SK-N-SH (cell line): ENCODE measurements around the gene MGST2. TPM values are rescaled to one million over a fixed set of nuclear protein-coding genes. Genes with fewer than 3 reads are reported as not detected.

Experiments used
- CTCF ChIA-PET: fragments of 300-600, 350-600 bp; formaldehyde crosslinking; extraction: SDS; loops from one replicate; lab custom pipeline; 2021; lab: Yijun Ruan, JAX
- POLR2A ChIA-PET: fragments of 350-600 bp; sonication (Branson Sonifier 250); formaldehyde crosslinking; extraction: SDS; loops from one replicate; lab custom pipeline; 2020; ENCODE audit warnings: antibody characterized with exemption, inconsistent platforms; lab: Yijun Ruan, JAX
- DNase-seq: peaks from one replicate; pipeline ENCODE4 v3.0.0; 2012
- H2AFZ ChIP-seq: fragments of 200-600 bp; sonication (generic); 2 replicates; pipeline ENCODE4 v1.8.1; 2016; ENCODE audit warnings: antibody characterized with exemption, mild to moderate bottlenecking, low read depth
- H3F3A ChIP-seq: fragments of 200-600 bp; sonication (generic); replicated peaks from 2 replicates; pipeline ENCODE3; 2016; ENCODE audit warnings: antibody characterized with exemption, mild to moderate bottlenecking; ENCODE audit not compliant: insufficient read depth
- H3K27ac ChIP-seq, 2 experiments: fragments of 200-500 bp in 1 of 2; fragments of 200-600 bp in 1 of 2; sonication (Bioruptor generic) in 1 of 2; sonication (generic), shearing (Covaris generic) in 1 of 2; 2 replicates each; pipeline versions ENCODE4 v1.5.1 to v1.6.1; 2014 to 2016; ENCODE audit warnings: low read depth in 2 of 2, inconsistent platforms in 1 of 2, low read length in 1 of 2, mild to moderate bottlenecking in 1 of 2, mixed read lengths in 1 of 2
- H3K27me3 ChIP-seq: fragments of 200-600 bp; sonication (generic), shearing (Covaris generic); 2 replicates; pipeline ENCODE4 v1.6.1; 2016; ENCODE audit warnings: mixed run types; ENCODE audit not compliant: insufficient read depth
- H3K36me3 ChIP-seq, 2 experiments: fragments of 200-500 bp in 1 of 2; fragments of 200-600 bp in 1 of 2; sonication (Bioruptor generic) in 1 of 2; sonication (generic) in 1 of 2; replicated peaks in 1 of 2; 2 replicates each; pipeline versions ENCODE3 to v1.5.1; 2014 to 2016; ENCODE audit warnings: low read length in 1 of 2, mild to moderate bottlenecking in 1 of 2; ENCODE audit not compliant: insufficient read depth in 2 of 2, control insufficient read depth in 1 of 2
- H3K4me1 ChIP-seq, 2 experiments: fragments of 200-500 bp in 1 of 2; fragments of 200-600 bp in 1 of 2; sonication (Bioruptor generic) in 1 of 2; sonication (generic), shearing (Covaris generic) in 1 of 2; 2 replicates each; pipeline versions ENCODE4 v1.5.1 to v1.6.1; 2014 to 2016; ENCODE audit warnings: low read depth in 1 of 2, low read length in 1 of 2, mixed run types in 1 of 2; ENCODE audit not compliant: insufficient read depth in 2 of 2, control insufficient read depth in 1 of 2
- H3K4me2 ChIP-seq: fragments of 200-600 bp; sonication (generic), shearing (Covaris generic); 2 replicates; pipeline ENCODE4 v1.6.1; 2017; ENCODE audit warnings: mixed run types
- H3K4me3 ChIP-seq, 2 experiments: fragments of 200-500 bp in 1 of 2; fragments of 200-600 bp in 1 of 2; sonication (Bioruptor generic) in 1 of 2; sonication (generic), shearing (Covaris generic) in 1 of 2; 2 replicates each; pipeline versions ENCODE4 v1.5.1 to v1.8.1; 2014 to 2016; ENCODE audit warnings: low read depth in 2 of 2, inconsistent platforms in 1 of 2, low read length in 1 of 2, mild to moderate bottlenecking in 1 of 2, mixed read lengths in 1 of 2, moderate library complexity in 1 of 2
- H3K79me2 ChIP-seq: fragments of 200-600 bp; sonication (generic); 2 replicates; pipeline ENCODE4 v1.8.1; 2017; ENCODE audit warnings: mild to moderate bottlenecking; ENCODE audit not compliant: insufficient read depth
- H3K9ac ChIP-seq: fragments of 200-600 bp; sonication (generic); 2 replicates; pipeline ENCODE4 v1.6.1; 2017; ENCODE audit warnings: mixed run types
- H3K9me2 ChIP-seq: fragments of 200-600 bp; sonication (generic); 2 replicates; pipeline ENCODE4 v1.6.1; 2017; ENCODE audit warnings: mixed run types
- H3K9me3 ChIP-seq: fragments of 200-600 bp; sonication (generic); 2 replicates; pipeline ENCODE4 v1.6.1; 2017; ENCODE audit warnings: mixed run types, mild to moderate bottlenecking, moderate library complexity
- H4K20me1 ChIP-seq: fragments of 200-600 bp; sonication (generic); 2 replicates; pipeline ENCODE4 v1.6.1; 2017; ENCODE audit warnings: mild to moderate bottlenecking, mixed run types; ENCODE audit not compliant: insufficient read depth
- CHD2 ChIP-seq: fragments of 150-350 bp; IDR thresholded peaks from 2 replicates; pipeline ENCODE4 v1.6.1; 2018; ENCODE audit warnings: low read length; ENCODE audit not compliant: partially characterized antibody
- ELF1 ChIP-seq: IDR thresholded peaks from 2 replicates; pipeline ENCODE4 v1.4.0; 2012
- EP300 ChIP-seq, 2 experiments: IDR thresholded peaks; 2 replicates each; pipeline versions ENCODE4 v1.4.0 to v1.6.1; 2012; ENCODE audit warnings: borderline replicate concordance in 1 of 2, low read depth in 1 of 2, low read length in 1 of 2
- FOSL2 ChIP-seq: IDR thresholded peaks from 2 replicates; pipeline ENCODE4 v1.4.0; 2012; ENCODE audit warnings: low read depth, mild to moderate bottlenecking, moderate library complexity, borderline replicate concordance
- GABPA ChIP-seq: IDR thresholded peaks from 2 replicates; pipeline ENCODE4 v1.4.0; 2012; ENCODE audit warnings: low read depth, mild to moderate bottlenecking
- JUND ChIP-seq: IDR thresholded peaks from 2 replicates; pipeline ENCODE4 v1.4.0; 2012
- MAX ChIP-seq: IDR thresholded peaks from 2 replicates; pipeline ENCODE4 v1.4.0; 2012; ENCODE audit warnings: low read depth
- MXI1 ChIP-seq: IDR thresholded peaks from 2 replicates; pipeline ENCODE4 v1.6.1; 2012; ENCODE audit warnings: mild to moderate bottlenecking, low read depth, low read length, improper control_type of control experiment
- NRF1 ChIP-seq: IDR thresholded peaks from 2 replicates; pipeline ENCODE4 v1.6.1; 2012; ENCODE audit warnings: low read depth, mild to moderate bottlenecking, low read length
- RAD21 ChIP-seq: IDR thresholded peaks from 2 replicates; pipeline ENCODE4 v1.6.1; 2012; ENCODE audit warnings: mild to moderate bottlenecking, low read length
- RCOR1 ChIP-seq: fragments of 150-350 bp; IDR thresholded peaks from 2 replicates; pipeline ENCODE4 v1.6.1; 2017; ENCODE audit warnings: antibody characterized with exemption, low read length
- RXRA ChIP-seq: IDR thresholded peaks from 2 replicates; pipeline ENCODE4 v1.4.0; 2012; ENCODE audit warnings: low read depth, mild to moderate bottlenecking, borderline replicate concordance
- SMC3 ChIP-seq: IDR thresholded peaks from 2 replicates; pipeline ENCODE4 v1.6.1; 2012; ENCODE audit warnings: low read depth, low read length, improper control_type of control experiment
- TCF12 ChIP-seq: IDR thresholded peaks from 2 replicates; pipeline ENCODE4 v1.4.0; 2012
- TEAD4 ChIP-seq: IDR thresholded peaks from 2 replicates; pipeline ENCODE4 v1.4.0; 2012; ENCODE audit warnings: mild to moderate bottlenecking, borderline replicate concordance; ENCODE audit not compliant: insufficient read depth
- USF1 ChIP-seq: IDR thresholded peaks from 2 replicates; pipeline ENCODE4 v1.4.0; 2012; ENCODE audit warnings: low read depth, borderline replicate concordance
- YY1 ChIP-seq: IDR thresholded peaks from 2 replicates; pipeline ENCODE4 v1.4.0; 2012; ENCODE audit warnings: low read depth, mild to moderate bottlenecking
- WGBS: methylation state at CpG from one replicate; pipeline ENCODE4 v1.1.6; 2017; ENCODE audit warnings: low lambda C conversion rate; 5-methylcytosine and 5-hydroxymethylcytosine counted together
- polyA plus RNA-seq, 3 experiments: library from polyadenylated mRNA; depleted of rRNA; stranded (reverse); fragments of >200 nt; gene quantifications; 2 replicates each; pipeline ENCODE4 v1.2.3, GENCODE V29; 2012
- TF ChIP-seq, protein P1 (sequence below): IDR thresholded peaks from 2 replicates; pipeline ENCODE4 v1.6.1; 2012; ENCODE audit warnings: mild to moderate bottlenecking, low read depth, low read length, moderate library complexity
- TF ChIP-seq, protein P2 (sequence below): IDR thresholded peaks from 2 replicates; pipeline ENCODE4 v1.4.0; 2012; ENCODE audit warnings: low read depth, borderline replicate concordance

Gene MGST2
- polyA plus RNA-seq, 1 of the 3 experiments (the other 2 are of a cell fraction): 26.5 TPM

DNA sequence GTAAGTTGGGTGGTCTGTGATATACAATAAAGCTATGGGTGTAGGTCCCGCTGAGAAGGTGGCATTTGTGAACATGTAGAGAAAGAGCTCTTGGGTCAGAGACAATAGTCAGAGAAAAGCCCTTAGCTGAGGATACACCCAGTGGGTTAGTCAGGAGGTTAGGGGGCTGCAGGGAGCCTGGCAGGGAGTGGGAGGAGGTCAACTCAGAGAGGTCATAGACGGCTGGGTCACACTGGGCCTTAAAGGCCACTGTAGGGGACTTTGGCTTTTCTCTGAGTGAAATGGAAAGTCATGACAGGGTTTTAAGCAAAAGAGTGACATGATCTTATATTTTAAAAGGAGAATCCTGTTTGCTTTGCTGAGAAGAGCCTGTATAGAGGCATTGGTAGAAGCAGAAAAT is 16.7 kb downstream of the MGST2 start:
- no peak for DNase-seq
- Histone ChIP-seq H3K36me3 (peaks cover 10 to 16% of the 10 kb centered on the region in 2 experiments), H4K20me1 (no peaks in the 10 kb centered on the region), H3K4me3 (no peak overlapping the region), H3K9ac (no peak overlapping the region), H3K9me2 (no peaks in the 10 kb centered on the region), H3K4me1 (no peaks in the 10 kb centered on the region), H3K27me3 (no peaks in the 10 kb centered on the region), H3K27ac (no peak overlapping the region), H2AFZ (no peak overlapping the region), H3F3A (no peaks in the 10 kb centered on the region), H3K4me2 (no peak overlapping the region), H3K9me3 (no peaks in the 10 kb centered on the region), H3K79me2 (no peaks in the 10 kb centered on the region)
- 92% methylated on average over 2 of the region's 2 CpGs for WGBS
- ChIA-PET POLR2A (interaction anchor here (0.6 kb wide), 1 partner anchor 12 kb away, joined by 3 read pairs; no protein-coding TSS in a partner anchor), CTCF (interaction anchor here (1.5 to 2.1 kb wide), 2 partner anchors 25 to 30 kb away, joined by 4 to 8 read pairs; no protein-coding TSS in a partner anchor)
- TF ChIP-seq NRF1 (no peak), USF1 (no peak), MAX (no peak), EP300 (IDR thresholded peaks at IDR 0.05; ENCODE audit: borderline replicate concordance in 1 of 2, low read depth in 1 of 2, low read length in 1 of 2) (no peak), JUND (no peak), TCF12 (no peak), SMC3 (no peak), RCOR1 (no peak), ELF1 (no peak), RXRA (no peak), FOSL2 (no peak), RAD21 (no peak), TEAD4 (no peak), CHD2 (no peak), GABPA (no peak), MXI1 (no peak), YY1 (no peak)
- TF ChIP-seq, protein P1, sequence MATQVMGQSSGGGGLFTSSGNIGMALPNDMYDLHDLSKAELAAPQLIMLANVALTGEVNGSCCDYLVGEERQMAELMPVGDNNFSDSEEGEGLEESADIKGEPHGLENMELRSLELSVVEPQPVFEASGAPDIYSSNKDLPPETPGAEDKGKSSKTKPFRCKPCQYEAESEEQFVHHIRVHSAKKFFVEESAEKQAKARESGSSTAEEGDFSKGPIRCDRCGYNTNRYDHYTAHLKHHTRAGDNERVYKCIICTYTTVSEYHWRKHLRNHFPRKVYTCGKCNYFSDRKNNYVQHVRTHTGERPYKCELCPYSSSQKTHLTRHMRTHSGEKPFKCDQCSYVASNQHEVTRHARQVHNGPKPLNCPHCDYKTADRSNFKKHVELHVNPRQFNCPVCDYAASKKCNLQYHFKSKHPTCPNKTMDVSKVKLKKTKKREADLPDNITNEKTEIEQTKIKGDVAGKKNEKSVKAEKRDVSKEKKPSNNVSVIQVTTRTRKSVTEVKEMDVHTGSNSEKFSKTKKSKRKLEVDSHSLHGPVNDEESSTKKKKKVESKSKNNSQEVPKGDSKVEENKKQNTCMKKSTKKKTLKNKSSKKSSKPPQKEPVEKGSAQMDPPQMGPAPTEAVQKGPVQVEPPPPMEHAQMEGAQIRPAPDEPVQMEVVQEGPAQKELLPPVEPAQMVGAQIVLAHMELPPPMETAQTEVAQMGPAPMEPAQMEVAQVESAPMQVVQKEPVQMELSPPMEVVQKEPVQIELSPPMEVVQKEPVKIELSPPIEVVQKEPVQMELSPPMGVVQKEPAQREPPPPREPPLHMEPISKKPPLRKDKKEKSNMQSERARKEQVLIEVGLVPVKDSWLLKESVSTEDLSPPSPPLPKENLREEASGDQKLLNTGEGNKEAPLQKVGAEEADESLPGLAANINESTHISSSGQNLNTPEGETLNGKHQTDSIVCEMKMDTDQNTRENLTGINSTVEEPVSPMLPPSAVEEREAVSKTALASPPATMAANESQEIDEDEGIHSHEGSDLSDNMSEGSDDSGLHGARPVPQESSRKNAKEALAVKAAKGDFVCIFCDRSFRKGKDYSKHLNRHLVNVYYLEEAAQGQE: no peak
- TF ChIP-seq, protein P2, sequence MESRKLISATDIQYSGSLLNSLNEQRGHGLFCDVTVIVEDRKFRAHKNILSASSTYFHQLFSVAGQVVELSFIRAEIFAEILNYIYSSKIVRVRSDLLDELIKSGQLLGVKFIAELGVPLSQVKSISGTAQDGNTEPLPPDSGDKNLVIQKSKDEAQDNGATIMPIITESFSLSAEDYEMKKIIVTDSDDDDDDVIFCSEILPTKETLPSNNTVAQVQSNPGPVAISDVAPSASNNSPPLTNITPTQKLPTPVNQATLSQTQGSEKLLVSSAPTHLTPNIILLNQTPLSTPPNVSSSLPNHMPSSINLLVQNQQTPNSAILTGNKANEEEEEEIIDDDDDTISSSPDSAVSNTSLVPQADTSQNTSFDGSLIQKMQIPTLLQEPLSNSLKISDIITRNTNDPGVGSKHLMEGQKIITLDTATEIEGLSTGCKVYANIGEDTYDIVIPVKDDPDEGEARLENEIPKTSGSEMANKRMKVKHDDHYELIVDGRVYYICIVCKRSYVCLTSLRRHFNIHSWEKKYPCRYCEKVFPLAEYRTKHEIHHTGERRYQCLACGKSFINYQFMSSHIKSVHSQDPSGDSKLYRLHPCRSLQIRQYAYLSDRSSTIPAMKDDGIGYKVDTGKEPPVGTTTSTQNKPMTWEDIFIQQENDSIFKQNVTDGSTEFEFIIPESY: no peak
